ENCODE data around the gene ZNF576.

- TF ChIP-seq SUZ12 (IDR thresholded peaks at IDR 0.05): no peak
- no peak for TF ChIP-seq LEF1 (IDR thresholded peaks at IDR 0.05; ENCODE audit: borderline replicate concordance)
- no peak for TF ChIP-seq ZNF384 (IDR thresholded peaks at IDR 0.05)
- no peak for TF ChIP-seq NFRKB (IDR thresholded peaks at IDR 0.05)
- no peak for TF ChIP-seq SP1 (IDR thresholded peaks at IDR 0.05)
- no peak for TF ChIP-seq FOXA1 (IDR thresholded peaks at IDR 0.05)
- no peak for TF ChIP-seq L3MBTL2 (conservative IDR thresholded peaks at IDR 0.05)
- TF ChIP-seq BHLHE40 (IDR thresholded peaks at IDR 0.05; ENCODE audit: borderline replicate concordance): no peak
- no peak for TF ChIP-seq ELF4 (IDR thresholded peaks at IDR 0.05)
- TF ChIP-seq TARDBP (IDR thresholded peaks at IDR 0.05): no peak
- no peak for TF ChIP-seq FOXM1 (IDR thresholded peaks at IDR 0.05; ENCODE audit: borderline replicate concordance)
- no peak for TF ChIP-seq CTBP1 (IDR thresholded peaks at IDR 0.05; ENCODE audit: borderline replicate concordance)
- TF ChIP-seq, protein P1, sequence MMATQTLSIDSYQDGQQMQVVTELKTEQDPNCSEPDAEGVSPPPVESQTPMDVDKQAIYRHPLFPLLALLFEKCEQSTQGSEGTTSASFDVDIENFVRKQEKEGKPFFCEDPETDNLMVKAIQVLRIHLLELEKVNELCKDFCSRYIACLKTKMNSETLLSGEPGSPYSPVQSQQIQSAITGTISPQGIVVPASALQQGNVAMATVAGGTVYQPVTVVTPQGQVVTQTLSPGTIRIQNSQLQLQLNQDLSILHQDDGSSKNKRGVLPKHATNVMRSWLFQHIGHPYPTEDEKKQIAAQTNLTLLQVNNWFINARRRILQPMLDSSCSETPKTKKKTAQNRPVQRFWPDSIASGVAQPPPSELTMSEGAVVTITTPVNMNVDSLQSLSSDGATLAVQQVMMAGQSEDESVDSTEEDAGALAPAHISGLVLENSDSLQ (IDR thresholded peaks at IDR 0.05): no peak
- no peak for TF ChIP-seq ARNT (IDR thresholded peaks at IDR 0.05)
Measured at GRCh38 chr19:43586346-43586745, 10.0 kb upstream of the ZNF576 start.
